Activated CD8-positive, alpha-beta T cell treated with anti-CD3 and anti-CD28 coated beads, Interleukin-2, amount 10 ng/mL, durations not matched to agents 7 days and 5 days (primary cell): ENCODE data around the gene ANKRD22. TPM values are rescaled to one million over a fixed set of nuclear protein-coding genes. Genes with fewer than 3 reads are reported as not detected.

ENCODE experiments used
- ATAC-seq: fragments of 150-1000 bp; cut with Tn5 transposase; one replicate; pipeline ENCODE4 v1.10.0; 2021; ENCODE audit warnings: moderate library complexity
- CTCF ChIA-PET: fragments of 350-600 bp; sonication (Branson Sonifier 250); formaldehyde crosslinking; loops from one replicate; lab custom pipeline; 2021; ENCODE audit warnings: antibody characterized with exemption; lab: Charles Lee
- POLR2A ChIA-PET: fragments of 350-600 bp; sonication (Branson Sonifier 250); formaldehyde crosslinking; loops from one replicate; lab custom pipeline; 2021; ENCODE audit warnings: antibody characterized with exemption; lab: Charles Lee
- DNase-seq: peaks from one replicate; pipeline ENCODE4 v3.0.0-alpha.2; 2020
- H3K27ac Mint-ChIP-seq: one replicate; pipeline ENCODE4 v1.8.0; 2021; ENCODE audit warnings: mild to moderate bottlenecking, mixed read lengths
- H3K27me3 Mint-ChIP-seq: one replicate; pipeline ENCODE4 v1.8.0; 2021; ENCODE audit warnings: low read depth, mixed read lengths
- H3K36me3 Mint-ChIP-seq: one replicate; pipeline ENCODE4 v1.8.0; 2021; ENCODE audit warnings: low read depth, mixed read lengths
- H3K4me1 Mint-ChIP-seq: one replicate; pipeline ENCODE4 v1.8.0; 2021; ENCODE audit warnings: low read depth, mixed read lengths
- H3K4me3 Mint-ChIP-seq: one replicate; pipeline ENCODE4 v1.8.0; 2021; ENCODE audit warnings: mild to moderate bottlenecking, mixed read lengths
- H3K9me3 Mint-ChIP-seq: one replicate; pipeline ENCODE4 v1.8.0; 2022; ENCODE audit warnings: mixed read lengths; ENCODE audit not compliant: insufficient read depth
- total RNA-seq, 2 experiments: library from RNA; stranded (reverse); gene quantifications; one replicate each; pipeline ENCODE4 v1.2.3, GENCODE V29; 2021

Gene ANKRD22
- total RNA-seq, 2 experiments from 2014 or later: 0.45 TPM; not detected in 1

DNA sequence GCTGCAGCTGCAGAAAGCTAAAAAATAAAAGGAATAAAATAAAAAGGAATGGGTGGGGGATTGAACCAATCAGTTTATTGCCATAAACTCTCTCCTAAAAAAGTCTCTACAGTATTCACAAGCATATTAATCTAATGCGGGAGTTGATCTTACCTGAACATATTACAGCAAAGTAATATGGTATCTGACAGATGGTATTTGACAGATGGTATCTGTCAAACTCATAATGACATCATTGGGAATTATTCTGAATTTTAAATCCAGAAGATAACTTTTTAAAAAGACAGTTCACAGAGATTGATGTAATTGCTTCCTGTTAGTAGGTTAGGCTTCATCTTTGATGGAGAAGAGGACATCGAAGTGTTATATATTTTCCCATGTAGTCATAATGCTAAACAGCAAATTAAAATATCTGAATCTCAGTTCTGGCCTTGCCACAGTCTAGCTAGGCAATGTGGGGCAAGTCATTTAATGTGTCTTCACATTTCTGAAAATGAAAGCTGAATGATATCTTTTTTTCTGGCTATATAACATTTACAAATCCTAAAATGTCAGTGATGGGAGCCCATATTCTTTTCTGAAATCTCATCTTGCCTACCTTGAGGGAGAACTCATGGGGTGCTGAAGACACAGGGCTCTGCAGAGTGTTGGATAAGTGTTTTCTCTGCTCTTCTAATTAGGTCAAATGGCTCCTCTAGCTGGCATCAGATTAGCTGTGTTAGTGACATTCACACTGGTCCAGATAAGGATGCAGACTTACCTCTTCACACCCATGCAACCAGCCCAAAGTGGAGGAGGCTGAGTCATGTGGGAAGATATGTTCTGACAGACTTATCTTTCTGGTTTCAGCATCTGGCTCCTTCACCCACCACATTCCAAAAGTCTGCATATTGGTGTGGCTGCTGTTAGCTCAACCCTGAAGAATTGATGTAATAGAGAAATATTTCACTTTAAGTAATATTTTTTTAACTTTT, 51.2 kb downstream of the ANKRD22 start:
- Mint-ChIP-seq H3K9me3 (no peaks in the 10 kb centered on the region), H3K4me1 (peaks cover 3% of the 10 kb centered on the region), H3K4me3 (no peak overlapping the region), H3K27me3 (peaks cover 19% of the 10 kb centered on the region), H3K36me3 (no peaks in the 10 kb centered on the region), H3K27ac (no peak overlapping the region)
- ATAC-seq (no peak), DNase-seq (no peak)
- POLR2A ChIA-PET: interaction anchor here (0.7 kb wide), 1 partner anchor 32 kb away, joined by 3 read pairs; no protein-coding TSS in a partner anchor
- CTCF ChIA-PET: interaction anchor here (1.0 to 3.5 kb wide), 3 partner anchors 10 to 235 kb away, joined by 3 to 17 read pairs (median 3); no protein-coding TSS in a partner anchor

DNA sequence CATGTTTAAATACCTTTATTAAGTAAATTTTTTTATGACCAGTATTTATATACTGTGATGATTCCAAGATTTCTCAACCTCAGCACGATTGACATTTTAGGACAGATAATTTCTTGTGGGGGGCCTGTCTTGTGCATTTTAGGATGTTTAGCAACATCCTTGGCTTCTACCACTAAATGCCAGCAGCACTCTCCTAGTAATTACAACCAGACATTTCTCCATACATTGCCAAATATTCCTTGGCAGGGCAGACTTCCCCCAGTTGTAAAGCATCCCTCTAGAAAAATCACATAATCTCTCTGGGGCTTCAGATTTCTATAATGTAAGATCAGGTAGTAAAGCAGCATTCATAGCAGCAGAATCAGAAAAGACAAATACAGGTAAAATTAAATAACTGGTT, 56.9 kb downstream of the ANKRD22 start:
- H3K4me1 Mint-ChIP-seq: peaks cover 31% of the 10 kb centered on the region
- DNase-seq (no peak), ATAC-seq (no peak)
- H3K27ac Mint-ChIP-seq: no peak overlapping the region
- POLR2A ChIA-PET: no interaction called here
- H3K27me3 Mint-ChIP-seq: peaks cover 15% of the 10 kb centered on the region
- H3K9me3 Mint-ChIP-seq: no peaks in the 10 kb centered on the region
- no peaks in the 10 kb centered on the region for H3K36me3 Mint-ChIP-seq
- CTCF ChIA-PET: interaction anchor here (1.0 to 1.7 kb wide), 2 partner anchors 40 to 67 kb away, joined by 3 to 9 read pairs; no protein-coding TSS in a partner anchor
- H3K4me3 Mint-ChIP-seq: no peak overlapping the region

DNA sequence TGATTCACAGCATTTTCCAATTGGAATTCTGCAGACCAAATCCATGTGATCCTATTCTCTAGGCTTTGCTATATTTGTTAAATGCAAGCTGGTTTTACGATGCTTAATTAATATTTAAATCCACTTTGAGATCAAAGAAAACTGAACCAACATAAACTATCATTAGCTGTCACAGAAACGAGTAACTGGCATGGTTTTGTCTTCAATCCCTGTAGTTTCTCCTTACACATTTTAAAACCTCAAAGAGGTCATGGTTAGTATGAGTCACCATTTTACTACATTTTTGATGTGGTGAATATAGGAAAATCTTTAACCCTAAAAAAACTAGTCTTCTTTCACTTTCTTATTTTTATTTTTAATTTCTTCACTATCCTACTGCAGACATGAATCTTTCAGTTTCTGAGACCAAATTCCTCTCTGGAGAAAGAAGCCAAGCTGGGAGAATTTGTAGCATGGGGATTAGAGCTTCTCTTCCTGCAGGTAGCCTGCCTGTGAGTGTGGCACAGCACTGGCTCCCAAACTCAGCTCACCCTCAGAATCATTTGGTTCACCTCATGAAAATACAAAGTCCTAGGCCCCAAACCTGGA, 57.8 kb downstream of the ANKRD22 start:
- Mint-ChIP-seq H3K9me3 (no peaks in the 10 kb centered on the region), H3K27me3 (peaks cover 15% of the 10 kb centered on the region), H3K36me3 (no peaks in the 10 kb centered on the region), H3K4me3 (peak overlapping the region; percentile 1), H3K4me1 (peaks cover 31% of the 10 kb centered on the region), H3K27ac (no peak overlapping the region)
- DNase-seq: no peak
- POLR2A ChIA-PET: no interaction called here
- peak; percentile 76 for ATAC-seq
- CTCF ChIA-PET: interaction anchor here (0.9 to 1.7 kb wide), 4 partner anchors 41 to 228 kb away, joined by 3 to 9 read pairs (median 3); no protein-coding TSS in a partner anchor

DNA sequence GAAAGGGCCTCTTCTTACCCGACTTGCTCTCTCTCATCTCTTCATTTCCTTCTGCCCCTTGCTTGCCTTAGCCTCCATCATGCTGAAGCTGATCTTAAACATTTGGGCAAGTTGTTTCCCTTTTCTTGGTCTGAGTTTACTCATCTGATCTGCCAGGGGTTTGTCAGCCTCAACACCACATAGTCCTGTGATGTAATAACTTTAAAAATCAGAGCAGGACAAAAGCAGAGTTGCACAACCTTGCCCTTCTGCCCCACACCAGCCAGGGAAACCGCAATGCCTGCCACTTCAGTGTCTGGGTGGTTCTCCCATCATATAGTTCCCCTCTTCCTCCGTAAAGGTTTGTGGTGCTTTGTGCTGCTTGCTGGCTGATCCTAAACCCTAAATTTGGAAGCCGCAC, 59.0 kb downstream of the ANKRD22 start:
- ChIA-PET POLR2A (no interaction called here), CTCF (no interaction called here)
- H3K27me3 Mint-ChIP-seq: peaks cover 8% of the 10 kb centered on the region
- no peak for ATAC-seq
- peaks cover 31% of the 10 kb centered on the region for H3K4me1 Mint-ChIP-seq
- H3K36me3 Mint-ChIP-seq: no peaks in the 10 kb centered on the region
- no peak for DNase-seq
- no peak overlapping the region for H3K27ac Mint-ChIP-seq
- no peak overlapping the region for H3K4me3 Mint-ChIP-seq
- H3K9me3 Mint-ChIP-seq: no peaks in the 10 kb centered on the region

DNA sequence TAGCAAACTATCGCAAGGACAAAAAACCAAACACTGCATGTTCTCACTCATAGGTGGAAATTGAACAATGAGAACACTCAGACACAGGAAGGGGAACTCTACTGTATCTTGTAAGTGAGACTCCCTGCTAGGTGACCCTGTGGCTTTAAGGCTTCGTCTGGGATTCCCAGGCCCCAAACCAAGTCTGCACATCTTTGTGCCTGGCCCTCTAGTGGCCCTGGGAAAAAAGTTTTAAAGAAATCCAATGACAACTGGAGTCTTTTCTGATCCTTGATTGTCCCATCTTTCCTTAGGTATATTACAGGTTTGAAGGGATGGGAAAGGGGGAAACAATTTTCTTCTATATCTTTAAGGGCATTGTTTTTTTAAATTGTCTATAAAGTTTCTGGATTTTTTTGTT, 59.7 kb downstream of the ANKRD22 start:
- no peak for ATAC-seq
- Mint-ChIP-seq H3K27me3 (peaks cover 3% of the 10 kb centered on the region), H3K4me1 (peaks cover 31% of the 10 kb centered on the region), H3K27ac (no peak overlapping the region), H3K4me3 (no peak overlapping the region), H3K9me3 (no peaks in the 10 kb centered on the region), H3K36me3 (no peaks in the 10 kb centered on the region)
- CTCF ChIA-PET: no interaction called here
- POLR2A ChIA-PET: no interaction called here
- no peak for DNase-seq

DNA sequence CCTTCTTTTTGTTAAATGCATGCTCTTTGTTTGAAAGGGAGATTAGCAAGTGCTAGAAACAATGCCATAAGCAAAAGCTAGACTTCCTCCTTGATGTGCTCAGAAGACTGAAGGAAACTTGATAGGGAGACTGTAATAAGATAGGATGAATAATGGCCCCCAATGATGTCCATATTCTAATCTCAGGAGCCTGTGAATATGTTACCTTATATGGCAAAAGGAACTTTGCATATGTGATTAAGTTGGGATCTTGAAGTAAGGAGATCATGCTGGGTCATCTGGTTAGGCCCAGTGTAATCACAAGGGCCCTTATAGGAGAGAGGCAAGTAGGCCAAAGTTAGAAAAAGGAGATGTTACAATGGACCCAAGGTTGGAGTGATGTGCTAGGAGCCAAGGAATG, 62.7 kb downstream of the ANKRD22 start:
- Mint-ChIP-seq H3K4me1 (peaks cover 25% of the 10 kb centered on the region), H3K4me3 (no peak overlapping the region), H3K9me3 (no peaks in the 10 kb centered on the region), H3K36me3 (no peaks in the 10 kb centered on the region), H3K27me3 (no peaks in the 10 kb centered on the region), H3K27ac (no peak overlapping the region)
- ChIA-PET CTCF (interaction anchor here (1.0 kb wide), 1 partner anchor 60 kb away, joined by 5 read pairs; no protein-coding TSS in a partner anchor), POLR2A (no interaction called here)
- ATAC-seq (no peak), DNase-seq (no peak)

DNA sequence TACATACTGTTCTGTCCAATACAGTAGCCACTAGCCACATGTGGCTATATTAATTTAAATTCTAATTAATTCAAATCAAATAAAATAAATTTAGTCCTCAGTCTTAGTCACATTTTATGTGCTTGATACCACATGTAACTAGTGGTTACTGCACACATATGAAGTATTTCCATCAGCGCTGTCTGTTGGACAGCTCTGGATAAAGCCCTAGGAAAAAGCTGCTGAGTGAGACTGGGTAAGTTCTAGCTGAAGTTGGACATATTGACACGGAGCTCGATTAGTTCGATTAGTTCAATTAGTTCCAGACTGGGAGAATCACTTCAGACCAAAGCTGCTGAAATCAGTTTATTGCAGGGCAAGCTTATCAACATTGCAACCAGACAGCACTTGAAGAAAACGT, 64.2 kb downstream of the ANKRD22 start:
- Mint-ChIP-seq H3K36me3 (no peaks in the 10 kb centered on the region), H3K9me3 (no peaks in the 10 kb centered on the region), H3K4me3 (no peak overlapping the region), H3K4me1 (peaks cover 15% of the 10 kb centered on the region), H3K27me3 (peaks cover 3% of the 10 kb centered on the region), H3K27ac (no peak overlapping the region)
- POLR2A ChIA-PET: no interaction called here
- ATAC-seq: no peak
- CTCF ChIA-PET: interaction anchor here (0.8 to 0.9 kb wide), 2 partner anchors 23 to 27 kb away, joined by 3 read pairs; partner anchors contain the start of gene LIPN
- no peak for DNase-seq

DNA sequence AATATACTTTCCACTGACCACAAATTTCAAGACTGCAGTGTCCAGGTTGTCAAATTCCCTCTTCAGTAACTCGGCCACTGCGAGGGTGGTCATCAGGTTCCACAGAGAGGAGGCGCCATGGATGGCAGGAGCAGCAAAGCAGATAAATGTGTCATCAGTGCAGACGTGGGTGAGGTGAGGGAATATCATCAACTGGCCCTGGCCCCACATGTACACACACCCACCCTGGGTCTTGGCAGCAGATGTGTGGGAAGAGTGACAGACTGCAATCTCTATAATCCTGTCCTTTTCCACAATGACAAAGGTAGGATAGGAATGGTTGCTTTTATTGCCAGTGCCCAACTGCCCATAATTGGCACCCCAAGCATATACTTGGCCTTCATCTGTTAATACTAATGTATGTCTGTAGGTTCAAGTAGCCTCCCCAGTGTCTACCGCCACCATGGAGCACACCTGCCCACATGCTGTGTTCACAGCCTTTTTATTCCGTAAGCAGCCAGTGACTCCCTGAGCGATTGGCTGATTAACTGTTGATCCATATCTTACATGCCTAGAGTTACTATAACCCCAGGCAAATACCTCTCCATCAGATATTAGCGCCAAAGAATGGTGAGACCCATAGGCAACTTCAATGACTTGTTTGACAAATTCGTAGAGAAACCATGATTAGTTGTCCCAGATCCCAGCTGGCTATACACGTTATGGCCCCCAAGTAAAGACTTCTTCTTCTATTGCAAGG, 65.4 kb downstream of the ANKRD22 start:
- no peak for ATAC-seq
- no peaks in the 10 kb centered on the region for H3K36me3 Mint-ChIP-seq
- no peaks in the 10 kb centered on the region for H3K9me3 Mint-ChIP-seq
- no peak overlapping the region for H3K4me3 Mint-ChIP-seq
- ChIA-PET CTCF (no interaction called here), POLR2A (no interaction called here)
- H3K27me3 Mint-ChIP-seq: peaks cover 3% of the 10 kb centered on the region
- H3K27ac Mint-ChIP-seq: no peak overlapping the region
- peaks cover 6% of the 10 kb centered on the region for H3K4me1 Mint-ChIP-seq
- DNase-seq: no peak

DNA sequence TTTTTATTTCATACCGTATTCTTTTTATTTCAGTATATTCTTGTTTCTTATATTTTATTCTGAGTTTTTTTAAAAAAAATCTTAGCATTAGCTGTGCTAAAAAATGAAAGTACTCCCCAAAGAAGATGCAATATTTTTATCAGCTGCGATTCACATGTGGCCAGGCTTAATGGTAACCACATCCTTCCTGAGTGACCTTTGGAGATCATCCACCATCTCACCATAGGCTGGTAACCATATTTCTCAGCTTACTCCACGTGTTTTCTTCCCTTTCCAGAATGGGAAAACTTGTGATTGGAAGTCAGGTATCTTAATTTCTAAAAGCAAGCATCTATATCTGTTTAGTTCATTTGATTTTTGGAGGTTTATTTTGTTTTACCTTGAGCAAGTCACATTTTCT, 67.9 kb downstream of the ANKRD22 start:
- H3K27ac Mint-ChIP-seq: no peak overlapping the region
- H3K27me3 Mint-ChIP-seq: peaks cover 3% of the 10 kb centered on the region
- CTCF ChIA-PET: no interaction called here

DNA sequence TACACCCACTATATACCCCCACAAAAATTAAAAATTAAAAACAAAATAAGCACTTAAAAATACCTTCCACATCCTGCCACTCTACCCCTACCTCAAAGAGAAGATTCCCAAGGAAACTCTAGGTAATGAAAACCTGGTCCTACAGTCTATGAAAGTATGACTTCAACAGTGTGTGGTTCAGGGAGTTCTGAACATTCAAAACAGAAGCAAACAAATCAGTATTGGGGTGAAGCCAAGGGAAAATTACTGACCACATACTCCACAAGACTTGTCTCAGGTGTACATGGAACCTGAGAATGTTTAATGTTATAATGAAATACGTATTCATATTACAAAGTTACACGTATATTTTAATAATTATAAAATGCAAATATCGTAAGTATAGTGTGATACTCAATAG, 69.4 kb downstream of the ANKRD22 start:
- Mint-ChIP-seq H3K27ac (no peak overlapping the region), H3K27me3 (peaks cover 7% of the 10 kb centered on the region), H3K36me3 (no peaks in the 10 kb centered on the region), H3K4me3 (no peak overlapping the region), H3K4me1 (peaks cover 6% of the 10 kb centered on the region), H3K9me3 (no peaks in the 10 kb centered on the region)
- ChIA-PET POLR2A (no interaction called here), CTCF (no interaction called here)
- ATAC-seq (no peak), DNase-seq (no peak)

More for the DNA sequence above, 67.9 kb downstream of the ANKRD22 start:
- no peak for ATAC-seq
- H3K4me3 Mint-ChIP-seq: no peak overlapping the region
- DNase-seq: no peak
- POLR2A ChIA-PET: no interaction called here
- no peaks in the 10 kb centered on the region for H3K9me3 Mint-ChIP-seq
- H3K4me1 Mint-ChIP-seq: peaks cover 6% of the 10 kb centered on the region
- H3K36me3 Mint-ChIP-seq: no peaks in the 10 kb centered on the region

DNA sequence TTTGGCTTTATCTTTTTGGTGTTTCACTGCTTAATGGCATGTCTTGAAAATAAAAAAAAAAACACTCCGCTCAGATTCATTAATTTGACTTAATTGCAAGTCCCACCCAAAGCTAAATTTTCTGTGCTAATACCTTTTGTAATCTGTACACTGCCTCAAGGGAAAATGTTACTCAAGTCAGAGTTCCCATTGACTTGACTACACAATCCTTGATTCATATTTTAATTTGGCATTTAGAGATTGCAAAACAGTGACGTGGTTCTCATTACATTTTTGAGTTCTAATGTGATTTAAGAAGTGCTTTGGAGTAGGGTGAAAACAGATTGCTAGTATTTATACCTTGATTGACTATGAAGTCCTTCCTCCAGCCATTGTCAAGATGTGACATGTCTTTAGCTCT, 70.4 kb downstream of the ANKRD22 start:
- Mint-ChIP-seq H3K27me3 (peaks cover 9% of the 10 kb centered on the region), H3K4me3 (no peak overlapping the region), H3K36me3 (no peaks in the 10 kb centered on the region), H3K27ac (no peak overlapping the region), H3K4me1 (peaks cover 6% of the 10 kb centered on the region), H3K9me3 (no peaks in the 10 kb centered on the region)
- ChIA-PET POLR2A (no interaction called here), CTCF (interaction anchor here (1.1 to 1.4 kb wide), 2 partner anchors 14 to 21 kb away, joined by 3 to 4 read pairs; partner anchors contain the start of gene LIPN)
- DNase-seq: no peak
- ATAC-seq: no peak
